HG03442 (cell line): ENCODE data around the gene TTC38.
A peak's percentile ranks its signal among the peaks of the same experiment; 100 is the strongest.

Experiments
- ATAC-seq: cut with Tn5 transposase; IDR thresholded peaks from one replicate; pipeline ENCODE4 v1.9.1; 2021; ENCODE audit warnings: mild to moderate bottlenecking, moderate library complexity; ENCODE audit not compliant: unreplicated experiment

The TTC38 gene

DNA sequence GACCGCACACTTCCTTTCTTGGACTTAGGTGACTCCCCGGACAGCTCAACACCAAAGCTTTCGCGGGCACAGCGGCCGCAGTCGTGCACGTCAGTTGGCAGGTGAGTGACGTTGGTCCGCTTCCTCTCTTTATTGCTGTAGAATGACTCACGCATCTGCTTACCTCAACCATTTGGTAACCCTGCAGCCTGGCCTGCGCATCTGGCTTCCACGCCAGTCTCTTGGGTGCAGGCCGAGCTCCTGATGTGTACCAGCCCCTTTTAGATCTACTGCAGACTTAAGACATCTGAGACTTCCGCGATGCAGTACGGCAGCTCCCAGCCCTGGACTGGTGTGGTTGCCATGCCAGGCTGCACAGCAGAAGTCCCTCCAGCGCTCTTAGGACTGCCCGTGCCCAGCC, 55.4 kb downstream of the TTC38 start:
- no peak for ATAC-seq

DNA sequence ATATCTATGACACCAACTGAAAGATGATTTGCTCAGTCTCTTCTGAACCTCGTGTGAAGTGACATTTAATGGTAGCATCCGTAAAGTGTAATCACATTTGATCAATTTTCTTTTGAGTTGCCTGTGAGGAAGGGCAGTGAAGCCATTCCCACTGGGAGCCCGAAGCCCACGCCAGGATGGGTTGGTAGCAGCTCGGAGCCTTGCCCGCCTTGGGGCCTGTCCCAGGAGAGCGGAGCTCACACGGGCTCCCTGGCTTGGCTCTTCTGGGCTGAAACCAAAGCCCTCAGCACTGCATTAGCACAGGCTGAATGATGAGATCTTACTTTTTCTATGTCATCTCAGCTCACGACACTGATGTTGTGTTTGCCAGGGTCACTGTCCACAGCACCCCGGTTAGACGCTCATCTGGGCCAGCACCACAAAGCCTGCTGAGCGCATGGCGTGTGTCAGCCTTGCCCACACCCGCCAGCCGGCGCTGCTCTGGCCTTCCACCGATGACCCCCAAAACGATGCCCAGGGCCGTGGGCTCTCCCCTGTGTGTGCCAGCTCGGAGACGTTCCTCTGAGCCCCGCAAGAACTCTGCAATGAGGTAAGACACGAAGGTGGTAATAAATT, 58.4 kb downstream of the TTC38 start:
- no peak for ATAC-seq

GRCh38 chr22:46327691-46328465, 60.1 kb downstream of the TTC38 start:
- no peak for ATAC-seq

DNA sequence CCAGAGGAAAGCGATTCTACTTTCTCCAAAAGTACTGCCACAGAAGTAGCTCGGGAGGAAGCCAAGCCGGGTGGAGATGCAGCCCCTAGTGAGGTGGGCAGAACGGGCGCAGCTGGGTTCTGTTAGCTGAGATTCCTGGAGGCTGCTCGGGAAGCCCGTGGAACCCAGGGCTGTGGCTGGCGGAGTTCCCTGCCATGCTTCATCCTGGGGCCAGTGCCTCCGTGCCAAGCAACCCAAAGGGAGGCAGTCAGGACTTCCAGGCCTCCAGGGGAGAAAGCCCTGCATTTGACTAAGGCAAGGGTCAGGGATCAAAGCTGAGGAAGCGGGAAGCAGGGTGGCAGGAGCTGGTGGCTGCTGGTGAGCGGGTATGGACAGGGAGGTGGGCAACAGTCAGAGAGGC, 61.0 kb downstream of the TTC38 start:
- no peak for ATAC-seq

- no peak for ATAC-seq
These were observed 61.8 kb downstream of the TTC38 start for GRCh38 chr22:46329616-46330015.

- ATAC-seq: no peak
These were observed 62.6 kb downstream of the TTC38 start for GRCh38 chr22:46330426-46330825.

DNA sequence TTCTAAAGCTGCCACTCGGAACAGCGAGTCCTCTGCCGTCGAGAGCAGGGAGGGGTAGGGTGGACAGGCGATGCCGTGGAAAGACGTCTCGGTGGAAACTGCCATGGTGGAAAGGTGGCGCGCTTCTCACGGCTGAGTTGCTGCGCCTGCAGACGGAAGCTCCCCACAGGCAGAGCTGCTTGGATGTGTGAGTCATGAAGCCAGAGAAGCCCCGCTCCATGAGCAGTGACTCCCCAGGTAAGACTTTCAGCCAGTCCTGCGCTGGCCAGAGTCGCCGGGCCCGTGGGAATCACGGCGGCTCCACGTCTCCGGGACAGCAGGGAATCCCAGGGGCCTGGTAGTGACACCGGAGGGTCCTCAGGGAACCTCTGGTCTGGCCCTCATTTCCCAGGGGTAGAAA, 63.7 kb downstream of the TTC38 start:
- ATAC-seq: no peak

DNA sequence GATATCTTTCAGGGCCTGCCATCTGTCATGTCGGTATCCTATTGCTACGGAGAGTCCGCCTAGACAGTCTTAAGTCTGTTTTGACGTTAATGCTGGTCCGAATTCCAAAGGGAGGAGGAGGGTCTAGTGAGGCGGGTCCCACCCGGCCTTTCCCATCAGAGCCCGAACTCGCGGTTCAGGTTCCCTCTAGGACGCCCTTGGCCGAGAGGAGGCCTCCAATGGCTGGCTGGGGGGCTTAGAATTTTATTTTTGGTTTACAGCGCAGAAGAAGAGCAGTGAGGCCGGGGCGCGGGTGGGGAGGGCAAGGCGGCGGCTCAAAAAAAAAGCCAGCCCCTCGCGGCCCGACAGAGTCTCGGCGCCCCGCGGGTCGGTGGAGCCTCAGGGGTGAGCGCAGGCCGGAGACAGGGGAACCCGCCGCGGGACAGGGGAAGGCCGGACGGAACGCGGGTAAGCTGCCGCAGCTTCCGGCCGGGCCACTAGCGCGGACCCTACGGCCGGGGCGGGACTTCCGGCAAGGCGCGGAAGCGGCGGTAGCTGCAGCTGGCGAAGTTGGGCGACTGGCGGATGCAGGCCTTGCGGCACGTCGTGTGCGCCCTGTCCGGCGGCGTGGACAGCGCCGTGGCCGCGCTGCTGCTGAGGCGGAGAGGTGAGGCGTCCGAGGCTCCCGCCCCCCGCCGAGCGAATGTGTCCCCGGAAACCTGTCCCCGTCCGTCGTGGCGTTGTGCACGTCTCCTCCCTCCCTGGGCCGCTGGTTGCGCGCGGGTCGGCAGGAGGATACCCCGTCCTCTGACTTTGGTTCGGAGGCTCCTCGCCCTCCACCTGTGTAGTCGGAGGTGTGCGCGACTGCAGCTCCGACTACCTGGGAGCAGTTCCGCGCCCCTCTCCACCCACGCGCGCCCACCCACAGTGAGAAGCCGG, 67.7 kb downstream of the TTC38 start, which contains the start of gene TRMU:
Gene TRMU, plus strand, starts transcription at position 514 of the 918 bp plus-strand sequence. Its CDS starts 51 bp downstream, at position 565.
- peak; percentile 79 for ATAC-seq

GRCh38 chr22:46336119-46337078, 68.6 kb downstream of the TTC38 start:
- peak; percentile 9 for ATAC-seq

DNA sequence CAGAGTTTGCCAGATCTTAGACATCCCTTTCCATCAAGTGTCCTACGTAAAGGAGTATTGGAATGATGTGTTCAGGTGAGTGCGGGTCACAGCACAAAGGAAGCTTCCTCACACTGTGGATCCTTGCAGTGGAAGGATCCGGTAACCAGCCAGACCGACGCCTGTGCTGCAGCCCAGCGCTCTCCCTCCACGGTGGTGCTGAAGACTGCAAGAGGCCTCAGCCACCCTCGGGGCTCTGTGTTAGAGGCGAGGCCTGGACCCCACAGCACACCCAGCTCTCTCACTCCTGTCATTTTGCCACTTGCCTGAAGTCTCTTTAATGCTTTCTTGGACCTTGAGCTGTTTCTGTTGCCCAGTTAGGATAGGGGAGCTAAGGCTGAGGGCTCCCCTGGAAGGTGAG, 70.1 kb downstream of the TTC38 start:
- ATAC-seq: no peak

GRCh38 chr22:46338636-46339035, 70.8 kb downstream of the TTC38 start:
- ATAC-seq: no peak

DNA sequence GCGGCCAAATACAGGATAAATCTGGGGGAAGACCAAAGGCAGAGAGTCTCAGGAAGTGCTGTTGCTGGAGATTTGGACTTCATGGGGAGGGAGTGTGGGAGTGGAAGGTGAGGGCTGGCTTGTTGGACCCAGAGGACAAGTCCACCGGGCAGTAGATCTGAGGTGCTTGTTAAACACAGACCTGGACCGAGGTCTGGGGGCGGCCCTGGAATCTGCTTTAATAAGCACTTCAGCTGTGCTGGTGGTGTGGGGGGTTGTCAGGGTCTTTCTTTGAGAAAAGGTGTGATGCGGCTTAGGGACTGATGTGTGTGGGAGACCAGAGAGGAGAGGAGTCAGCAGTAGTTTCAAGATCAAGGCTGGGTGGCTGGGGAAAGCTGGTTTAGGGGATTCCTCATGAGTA, 72.1 kb downstream of the TTC38 start:
- ATAC-seq: no peak

DNA sequence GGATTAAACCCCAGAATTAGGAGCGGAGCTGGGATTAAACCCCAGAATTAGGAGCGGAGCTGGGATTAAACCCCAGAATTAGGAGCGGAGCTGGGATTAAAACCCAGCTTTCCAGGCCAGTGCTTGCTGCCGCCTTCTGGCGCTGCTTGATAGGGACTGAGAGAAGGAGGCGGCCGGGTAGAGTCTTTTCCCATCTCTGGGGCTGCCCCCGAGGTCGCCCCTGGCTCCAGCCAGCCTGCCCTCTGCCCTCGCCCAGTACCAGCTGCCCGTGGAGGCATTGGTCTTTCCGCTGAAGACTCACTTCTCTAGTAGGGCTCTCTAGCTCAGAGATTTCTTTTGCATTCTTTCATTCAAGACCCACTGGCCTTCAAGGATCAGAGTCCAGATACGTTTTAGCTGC, 72.9 kb downstream of the TTC38 start:
- ATAC-seq: no peak
